GM19395 (cell line): ENCODE results near the gene DPH3.

Experiments used
- ATAC-seq: cut with Tn5 transposase; IDR thresholded peaks from one replicate; pipeline ENCODE4 v1.9.1; 2021; ENCODE audit warnings: mild to moderate bottlenecking, moderate library complexity; ENCODE audit not compliant: unreplicated experiment

Gene DPH3

GRCh38 chr3:16236856-16237393 is 27.8 kb downstream of the DPH3 start:
- no peak for ATAC-seq

- ATAC-seq: no peak
These were observed 28.6 kb downstream of the DPH3 start for GRCh38 chr3:16236030-16236639.

GRCh38 chr3:16234281-16234680 is 30.5 kb downstream of the DPH3 start:
- ATAC-seq: no peak

GRCh38 chr3:16233806-16234205 is 30.9 kb downstream of the DPH3 start:
- no peak for ATAC-seq

GRCh38 chr3:16231983-16232382 is 32.8 kb downstream of the DPH3 start:
- no peak for ATAC-seq

GRCh38 chr3:16229681-16230080 is 35.1 kb downstream of the DPH3 start:
- ATAC-seq: no peak

GRCh38 chr3:16227566-16227965 is 37.2 kb downstream of the DPH3 start:
- ATAC-seq: no peak

GRCh38 chr3:16224325-16224724 is 40.4 kb downstream of the DPH3 start:
- no peak for ATAC-seq

- ATAC-seq: no peak
These were observed 42.2 kb downstream of the DPH3 start for GRCh38 chr3:16222547-16222946.

GRCh38 chr3:16221990-16222389 is 42.8 kb downstream of the DPH3 start:
- ATAC-seq: no peak

- no peak for ATAC-seq
These were observed 45.0 kb downstream of the DPH3 start for GRCh38 chr3:16219777-16220176.

- ATAC-seq: no peak
These were observed 48.3 kb downstream of the DPH3 start for GRCh38 chr3:16216373-16216935.

- no peak for ATAC-seq
These were observed 50.4 kb downstream of the DPH3 start for GRCh38 chr3:16214366-16214765.

- no peak for ATAC-seq
These were observed 53.4 kb downstream of the DPH3 start for GRCh38 chr3:16211176-16211904.
